Measurements from ENCODE around the gene SLC16A3.

The SLC16A3 gene

GRCh38 chr17:82201498-82201910 lies 27.3 kb upstream of the SLC16A3 start:
- Histone ChIP-seq H4K20me1 (ENCODE audit: insufficient read depth, low read length, poor library complexity, severe bottlenecking) (peaks cover 27% of the 10 kb centered on the region), H3K9ac (ENCODE audit: low read depth, low read length, poor library complexity, severe bottlenecking) (peak overlapping the region; percentile 90), H3K4me3 (ENCODE audit: low read length, poor library complexity, severe bottlenecking) (peak overlapping the region; percentile 98), H3K9me3 (ENCODE audit: insufficient read depth, low read depth, low read length) (no peaks in the 10 kb centered on the region), H3K27me3 (ENCODE audit: insufficient read depth, low read length, poor library complexity, severe bottlenecking) (no peaks in the 10 kb centered on the region), H3F3A (ENCODE audit: low read depth) (0 out of 2 replicates have a peak, but pooled peaks cover 2% of the 10 kb centered on the region), H3K36me3 (ENCODE audit: insufficient read depth, low read length) (peaks cover 14% of the 10 kb centered on the region; the same call in 1 of the 2 replicates), H3K79me2 (ENCODE audit: insufficient read depth, low read length) (peaks cover 41% of the 10 kb centered on the region), H3K9me2 (replicated peaks; ENCODE audit: low read depth, low read length) (no peaks in the 10 kb centered on the region), H3K4me1 (ENCODE audit: insufficient read depth, low read length, poor library complexity, severe bottlenecking) (peaks cover 58% of the 10 kb centered on the region), H2AFZ (ENCODE audit: low read length) (peak overlapping the region; percentile 10; the same call in 1 of the 2 replicates), H3K4me2 (ENCODE audit: low read depth, low read length, poor library complexity, severe bottlenecking) (peak overlapping the region; percentile 99)
- no peak for TF ChIP-seq EZH2phosphoT487 (IDR thresholded peaks at IDR 0.05; ENCODE audit: borderline replicate concordance)
- TF ChIP-seq CTCF (conservative IDR thresholded peaks at IDR 0.05; ENCODE audit: low read length), result peak; percentile 42

DNA sequence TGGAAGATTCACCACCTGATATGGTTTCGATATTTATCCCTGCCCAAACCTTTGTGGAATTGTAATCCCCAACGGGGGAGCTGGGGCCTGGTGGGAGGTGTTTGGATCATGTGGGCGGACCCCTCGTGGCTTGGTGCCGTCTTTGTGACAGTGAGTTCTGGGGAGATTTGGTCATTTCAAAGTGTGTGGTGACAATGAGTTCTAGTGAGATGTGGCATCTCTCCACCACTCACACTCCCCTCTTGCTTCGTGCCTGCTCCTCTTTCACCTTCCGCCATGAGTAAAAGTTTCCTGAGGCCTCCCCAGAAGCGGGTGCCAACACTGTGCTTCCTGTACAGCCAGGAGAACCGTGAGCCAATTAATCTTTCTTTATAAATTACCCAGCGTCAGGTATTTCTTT lies 25.9 kb upstream of the SLC16A3 start:
- no peak overlapping the region for H3K4me2 ChIP-seq (ENCODE audit: low read depth, low read length, poor library complexity, severe bottlenecking)
- H4K20me1 ChIP-seq (ENCODE audit: insufficient read depth, low read length, poor library complexity, severe bottlenecking), result peaks cover 20% of the 10 kb centered on the region
- H3K36me3 ChIP-seq (ENCODE audit: insufficient read depth, low read length), result peaks cover 3% of the 10 kb centered on the region; the same call in 1 of the 2 replicates
- H3K4me3 ChIP-seq (ENCODE audit: low read length, poor library complexity, severe bottlenecking), result no peak overlapping the region
- TF ChIP-seq CTCF (conservative IDR thresholded peaks at IDR 0.05; ENCODE audit: low read length) (no peak), EZH2phosphoT487 (IDR thresholded peaks at IDR 0.05; ENCODE audit: borderline replicate concordance) (no peak)
- H3F3A ChIP-seq (ENCODE audit: low read depth), result 0 out of 2 replicates have a peak, but pooled peaks cover 2% of the 10 kb centered on the region
- H3K79me2 ChIP-seq (ENCODE audit: insufficient read depth, low read length), result peaks cover 26% of the 10 kb centered on the region
- H3K9ac ChIP-seq (ENCODE audit: low read depth, low read length, poor library complexity, severe bottlenecking), result no peak overlapping the region
- no peaks in the 10 kb centered on the region for H3K27me3 ChIP-seq (ENCODE audit: insufficient read depth, low read length, poor library complexity, severe bottlenecking)
- no peaks in the 10 kb centered on the region for H3K9me2 ChIP-seq (replicated peaks; ENCODE audit: low read depth, low read length)
- no peak overlapping the region for H2AFZ ChIP-seq (ENCODE audit: low read length)
- peaks cover 53% of the 10 kb centered on the region for H3K4me1 ChIP-seq (ENCODE audit: insufficient read depth, low read length, poor library complexity, severe bottlenecking)
- no peaks in the 10 kb centered on the region for H3K9me3 ChIP-seq (ENCODE audit: insufficient read depth, low read depth, low read length)

DNA sequence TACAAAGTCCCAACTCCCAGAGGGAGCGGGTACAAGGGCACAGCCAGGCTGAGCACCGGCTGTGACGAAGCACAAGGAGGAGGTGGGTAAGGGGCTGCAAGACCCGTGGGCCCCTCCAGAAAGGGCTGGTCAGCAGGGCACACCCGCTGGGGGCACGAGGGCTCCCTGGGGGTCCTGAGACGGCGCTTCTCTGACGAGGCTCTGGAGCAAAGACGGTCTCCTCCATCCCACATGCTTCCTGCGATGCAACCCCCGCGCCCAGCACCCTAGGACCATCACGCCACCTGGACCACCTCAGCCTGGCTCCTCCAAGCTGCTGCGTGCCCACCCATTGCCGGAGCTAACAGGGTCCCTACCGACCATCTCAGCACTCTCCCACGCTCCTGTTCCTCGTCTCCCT lies 24.9 kb upstream of the SLC16A3 start:
- Histone ChIP-seq H3F3A (ENCODE audit: low read depth) (0 out of 2 replicates have a peak, but pooled peaks cover 2% of the 10 kb centered on the region), H3K4me2 (ENCODE audit: low read depth, low read length, poor library complexity, severe bottlenecking) (no peak overlapping the region), H3K9ac (ENCODE audit: low read depth, low read length, poor library complexity, severe bottlenecking) (no peak overlapping the region), H3K27me3 (ENCODE audit: insufficient read depth, low read length, poor library complexity, severe bottlenecking) (no peaks in the 10 kb centered on the region), H3K4me3 (ENCODE audit: low read length, poor library complexity, severe bottlenecking) (no peak overlapping the region), H3K79me2 (ENCODE audit: insufficient read depth, low read length) (peaks cover 17% of the 10 kb centered on the region), H3K36me3 (ENCODE audit: insufficient read depth, low read length) (no peaks in the 10 kb centered on the region), H3K9me3 (ENCODE audit: insufficient read depth, low read depth, low read length) (no peaks in the 10 kb centered on the region), H3K4me1 (ENCODE audit: insufficient read depth, low read length, poor library complexity, severe bottlenecking) (peaks cover 46% of the 10 kb centered on the region), H4K20me1 (ENCODE audit: insufficient read depth, low read length, poor library complexity, severe bottlenecking) (peaks cover 12% of the 10 kb centered on the region), H2AFZ (ENCODE audit: low read length) (no peak overlapping the region), H3K9me2 (replicated peaks; ENCODE audit: low read depth, low read length) (no peaks in the 10 kb centered on the region)
- TF ChIP-seq EZH2phosphoT487 (IDR thresholded peaks at IDR 0.05; ENCODE audit: borderline replicate concordance) (no peak), CTCF (conservative IDR thresholded peaks at IDR 0.05; ENCODE audit: low read length) (no peak)
